SHP77 (cell line): ENCODE measurements around the gene FAM111B.
A peak's percentile ranks its signal among the peaks of the same experiment; 100 is the strongest.
"Not testable (repeated sequence)": the region's sequence is repeated elsewhere in the genome, so short reads cannot be mapped to it uniquely, and the experiment has no call there.

Source experiments
- DNase-seq, 2 experiments: peaks; one replicate each; lab custom pipeline; 2025; lab: John Stamatoyannopoulos, UW

Gene FAM111B

DNA sequence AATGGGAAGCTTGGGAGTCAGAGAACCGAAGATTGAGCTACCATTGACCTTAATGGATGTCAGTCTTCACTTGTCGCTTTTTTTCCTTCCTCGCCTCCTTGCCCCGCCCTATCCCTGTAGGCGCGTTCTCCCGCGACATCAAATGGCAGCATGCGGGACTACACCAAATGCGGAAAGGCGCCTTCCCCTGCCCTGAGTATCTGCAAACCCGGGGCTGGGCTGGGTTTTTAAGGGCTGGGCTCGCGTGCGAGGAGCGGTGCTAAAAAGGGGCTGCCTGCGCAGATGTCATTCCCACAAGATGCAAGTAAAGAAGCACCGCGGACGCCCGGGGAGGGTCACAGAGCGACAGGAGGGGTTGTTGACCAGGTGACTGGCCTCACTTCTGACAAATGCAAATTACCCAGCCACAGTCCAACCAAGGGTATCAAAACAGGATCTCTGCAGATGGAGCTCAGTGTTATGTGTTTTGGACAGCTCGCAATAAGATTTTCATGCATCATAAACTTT is 4.7 kb upstream of the FAM111B start:
- no peak for DNase-seq

DNA sequence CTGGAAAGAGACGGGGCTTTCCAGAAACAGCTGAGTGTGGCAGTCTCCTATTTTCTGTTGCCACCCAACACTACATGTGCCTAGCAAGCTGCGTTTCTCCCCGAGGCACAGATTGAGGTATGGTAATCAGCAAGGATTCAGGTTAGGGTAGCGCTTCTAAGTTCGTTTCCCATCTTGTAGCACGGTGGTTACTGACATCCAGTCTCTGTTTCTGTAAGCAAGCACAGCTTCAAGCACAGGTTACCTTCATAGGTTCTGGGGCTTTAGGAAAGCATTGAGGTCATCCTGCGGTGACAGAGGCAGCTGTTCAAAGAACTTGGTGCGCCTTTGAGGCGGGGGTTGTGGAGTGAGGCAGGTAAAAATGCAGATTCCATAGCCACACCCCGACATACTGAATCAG is 684 bp downstream of the FAM111B start:
- DNase-seq = not testable (repeated sequence)

- DNase-seq = no peak
These were observed 5.5 kb downstream of the FAM111B start for GRCh38 chr11:59112494-59112893.

GRCh38 chr11:59114344-59114743 is 7.3 kb downstream of the FAM111B start:
- no peak for DNase-seq

- DNase-seq = no peak
These were observed 8.5 kb downstream of the FAM111B start for GRCh38 chr11:59115553-59115952.

DNA sequence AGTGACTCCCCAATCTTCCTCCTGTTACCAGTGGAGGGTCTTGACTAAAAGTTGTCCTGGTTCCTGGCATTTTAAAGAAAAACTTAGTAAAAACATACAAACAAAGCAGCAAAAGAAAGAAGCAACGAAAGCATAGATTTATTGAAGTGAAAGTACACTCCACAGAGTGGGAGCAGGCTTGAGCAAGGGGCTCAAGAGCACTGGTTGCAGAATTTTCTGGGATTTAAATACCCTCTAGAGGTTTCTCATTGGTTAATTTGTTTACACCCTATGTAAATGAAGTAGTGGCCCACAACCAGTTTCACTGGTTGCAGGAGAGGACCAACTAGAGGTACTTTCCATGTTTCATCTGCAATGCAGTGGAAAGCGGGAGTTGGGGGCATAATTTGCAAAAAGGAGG is 10.7 kb downstream of the FAM111B start:
- DNase-seq = no peak

DNA sequence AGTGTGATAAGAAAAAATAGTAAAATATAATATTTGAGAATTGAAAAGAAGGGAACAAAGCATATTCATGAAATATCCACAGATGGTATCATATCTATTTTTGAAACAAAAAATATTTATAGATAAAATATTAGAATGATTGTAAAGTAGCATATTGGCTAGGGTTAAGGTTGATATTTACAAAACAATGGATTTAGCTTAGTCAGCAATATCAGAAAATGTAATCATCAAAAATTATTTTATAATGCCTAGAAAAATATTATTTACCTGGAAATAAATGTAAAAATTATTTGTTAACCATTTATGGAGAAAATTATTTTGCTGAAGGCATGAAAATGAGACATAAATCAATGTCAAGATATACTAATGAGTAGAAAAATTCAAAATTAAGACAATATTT is 12.8 kb downstream of the FAM111B start:
- DNase-seq = no peak

GRCh38 chr11:59135648-59136461 is 28.8 kb downstream of the FAM111B start:
- peak; percentile 31 to 40 for DNase-seq

- not testable (repeated sequence) for DNase-seq
These were observed 29.5 kb downstream of the FAM111B start for GRCh38 chr11:59136551-59136950.

GRCh38 chr11:59137190-59137589 is 30.2 kb downstream of the FAM111B start:
- DNase-seq = no peak

GRCh38 chr11:59138643-59139042 is 31.6 kb downstream of the FAM111B start:
- no peak for DNase-seq

DNA sequence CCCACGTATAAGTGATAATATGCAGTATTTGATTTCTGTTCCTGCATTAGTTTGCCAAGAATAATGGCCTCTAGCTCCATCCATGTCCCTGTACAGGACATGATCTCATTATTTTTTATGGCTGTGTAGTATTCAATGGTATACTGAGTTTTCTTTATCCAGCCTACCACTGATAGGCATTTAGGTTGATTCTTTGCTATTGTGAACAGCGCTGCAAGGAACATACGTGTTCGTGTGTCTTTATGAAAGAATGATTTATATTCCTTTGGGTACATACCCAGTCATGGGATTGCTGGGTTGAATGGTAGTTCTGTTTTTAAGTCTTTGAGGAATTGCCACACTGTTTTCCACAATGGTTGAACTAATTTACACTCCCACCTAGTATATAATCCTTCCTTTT is 34.2 kb downstream of the FAM111B start:
- no peak for DNase-seq

DNA sequence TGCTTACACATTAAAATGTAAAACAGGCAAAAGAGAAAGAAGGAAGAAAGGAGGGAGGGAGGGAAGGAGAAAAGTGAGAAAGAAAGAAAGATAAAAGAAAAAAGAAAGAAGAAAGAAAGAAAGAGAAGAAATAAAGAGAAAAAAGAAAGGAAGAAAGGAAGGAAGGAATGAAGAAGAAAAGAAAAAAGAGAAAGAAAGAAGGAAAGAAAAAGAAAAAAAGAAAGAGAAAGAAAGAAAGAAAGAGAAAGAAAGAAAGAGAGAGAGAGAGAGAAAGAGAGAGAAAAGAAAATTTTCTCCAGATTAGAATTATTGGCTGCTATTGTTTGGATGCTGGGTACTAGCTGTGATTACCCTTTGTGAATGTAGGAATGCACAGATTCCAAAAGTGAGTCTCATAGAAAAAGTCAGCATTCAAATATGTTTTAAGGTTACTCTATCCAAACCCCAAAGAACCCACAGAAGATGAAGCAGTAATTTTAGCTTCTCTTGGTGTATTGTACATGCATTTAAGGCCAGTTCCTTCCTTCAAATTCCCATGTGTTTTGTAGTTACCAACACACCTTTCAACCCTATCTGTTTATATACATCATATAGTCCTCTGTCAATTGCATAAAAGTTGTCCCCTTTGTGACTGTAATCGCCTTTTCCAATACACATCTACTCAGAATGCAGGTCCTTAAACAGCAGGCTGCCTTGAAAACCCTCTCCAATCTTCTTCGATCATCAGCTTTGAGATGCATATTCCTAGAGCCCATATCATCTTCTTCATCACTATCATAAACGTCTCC is 34.8 kb downstream of the FAM111B start:
- no peak for DNase-seq

GRCh38 chr11:59142530-59143507 is 35.8 kb downstream of the FAM111B start, which contains the start of gene FAM111A:
FAM111A (plus strand) TSS chr11:59142856; CDS start chr11:59148873, 6,017 bp downstream.
- DNase-seq = peak in 1 of 2 experiments; percentile 22

DNA sequence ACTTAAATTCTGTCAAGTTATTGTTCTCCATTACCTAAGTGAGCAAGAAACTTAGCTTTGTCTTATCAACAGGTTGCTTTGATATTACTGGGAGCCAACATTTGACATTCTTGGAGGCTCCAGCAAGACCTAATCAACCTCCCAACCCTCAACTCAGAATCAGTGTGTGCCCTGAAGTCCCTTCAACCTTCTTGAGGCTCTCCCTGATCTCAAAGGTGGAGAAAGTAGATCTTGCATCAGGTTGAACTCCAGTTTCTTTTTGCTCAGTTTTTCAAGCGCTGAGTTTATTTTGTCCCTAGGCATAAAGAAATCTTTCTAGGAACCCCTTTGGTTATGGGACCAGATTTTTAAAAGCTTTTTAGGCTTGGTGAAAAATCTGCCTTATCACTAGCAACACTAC is 37.1 kb downstream of the FAM111B start:
- DNase-seq = no peak

- no peak for DNase-seq
These were observed 37.7 kb downstream of the FAM111B start for GRCh38 chr11:59144579-59145345.

DNA sequence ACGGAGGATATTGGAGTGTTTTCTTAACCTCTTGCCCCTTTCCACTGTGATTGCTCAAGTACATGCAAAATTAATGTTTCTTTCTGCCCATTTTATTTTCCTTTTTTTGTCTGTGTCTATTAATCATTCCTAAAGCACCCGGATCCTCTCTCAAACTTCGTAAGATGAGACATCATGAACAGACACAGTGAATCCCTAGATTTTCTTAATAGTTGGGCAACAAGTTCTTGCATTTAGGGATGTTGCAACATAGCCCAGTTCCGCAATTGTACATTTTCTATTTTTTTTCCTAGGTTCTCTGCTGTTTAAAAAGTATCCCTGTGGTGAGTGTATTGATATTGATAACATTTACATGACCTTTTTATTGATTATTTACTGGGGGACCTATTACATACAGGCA is 38.5 kb downstream of the FAM111B start:
- DNase-seq = no peak

GRCh38 chr11:59151761-59152160 is 44.7 kb downstream of the FAM111B start:
- no peak for DNase-seq

DNA sequence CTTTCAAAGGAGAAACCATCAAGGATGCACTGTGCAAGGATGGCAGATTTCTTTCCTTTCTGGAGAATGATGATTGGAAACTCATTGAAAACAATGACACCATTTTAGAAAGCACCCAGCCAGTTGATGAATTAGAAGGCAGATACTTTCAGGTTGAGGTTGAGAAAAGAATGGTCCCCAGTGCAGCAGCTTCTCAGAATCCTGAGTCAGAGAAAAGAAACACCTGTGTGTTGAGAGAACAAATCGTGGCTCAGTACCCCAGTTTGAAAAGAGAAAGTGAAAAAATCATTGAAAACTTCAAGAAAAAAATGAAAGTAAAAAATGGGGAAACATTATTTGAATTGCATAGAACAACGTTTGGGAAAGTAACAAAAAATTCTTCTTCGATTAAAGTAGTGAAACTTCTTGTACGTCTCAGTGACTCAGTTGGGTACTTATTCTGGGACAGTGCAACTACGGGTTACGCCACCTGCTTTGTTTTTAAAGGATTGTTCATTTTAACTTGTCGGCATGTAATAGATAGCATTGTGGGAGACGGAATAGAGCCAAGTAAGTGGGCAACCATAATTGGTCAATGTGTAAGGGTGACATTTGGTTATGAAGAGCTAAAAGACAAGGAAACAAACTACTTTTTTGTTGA is 45.4 kb downstream of the FAM111B start:
- DNase-seq = no peak

GRCh38 chr11:59154610-59155009 is 47.6 kb downstream of the FAM111B start:
- DNase-seq = no peak
